22Rv1 (cell line): ENCODE measurements around the gene LRCH3.
A peak's percentile ranks its signal among the peaks of the same experiment; 100 is the strongest.

Experiments used
- H3K27ac ChIP-seq: fragments of 450-650 bp; 2 replicates; pipeline ENCODE4 v1.5.1; 2017
- CTCF ChIP-seq: fragments of 450-650 bp; IDR thresholded peaks from 2 replicates; pipeline ENCODE4 v1.5.1; 2017; ENCODE audit warnings: mild to moderate bottlenecking
- ZFX ChIP-seq: fragments of 450-650 bp; IDR thresholded peaks from 2 replicates; pipeline ENCODE4 v1.6.1; 2017; ENCODE audit warnings: antibody characterized with exemption, borderline replicate concordance

LRCH3 gene

GRCh38 chr3:197790033-197790432 lies 1.0 kb upstream of the LRCH3 start:
- no peak overlapping the region for H3K27ac ChIP-seq
- no peak for TF ChIP-seq CTCF
- TF ChIP-seq ZFX, result no peak

GRCh38 chr3:197791892-197792647 lies 1.0 kb downstream of the LRCH3 start:
- no peak for TF ChIP-seq CTCF
- no peak for TF ChIP-seq ZFX
- peak overlapping the region; percentile 72 for H3K27ac ChIP-seq

GRCh38 chr3:197793247-197793646 lies 2.2 kb downstream of the LRCH3 start:
- TF ChIP-seq ZFX (no peak), CTCF (no peak)
- no peak overlapping the region for H3K27ac ChIP-seq

GRCh38 chr3:197794115-197794514 lies 3.1 kb downstream of the LRCH3 start:
- H3K27ac ChIP-seq, result no peak overlapping the region
- no peak for TF ChIP-seq ZFX
- TF ChIP-seq CTCF, result no peak

GRCh38 chr3:197795200-197795599 lies 4.1 kb downstream of the LRCH3 start:
- TF ChIP-seq CTCF (no peak), ZFX (no peak)
- no peak overlapping the region for H3K27ac ChIP-seq

GRCh38 chr3:197796087-197796486 lies 5.0 kb downstream of the LRCH3 start:
- H3K27ac ChIP-seq, result no peak overlapping the region
- TF ChIP-seq ZFX, result no peak

- TF ChIP-seq CTCF (no peak), ZFX (no peak)
- H3K27ac ChIP-seq, result no peak overlapping the region
Measured at GRCh38 chr3:197798863-197799262, 7.8 kb downstream of the LRCH3 start.

GRCh38 chr3:197800379-197800778 lies 9.3 kb downstream of the LRCH3 start:
- H3K27ac ChIP-seq, result no peak overlapping the region
- TF ChIP-seq ZFX (no peak), CTCF (no peak)
